ENCODE results near the gene TEX38. TPM values are rescaled to one million over a fixed set of nuclear protein-coding genes. Genes with fewer than 3 reads are reported as not detected.

Gene TEX38
- total and polyA plus RNA-seq, 2 experiments from 2014 or later = not detected

- peaks cover 28% of the 10 kb centered on the region for H4K20me1 ChIP-seq (replicated peaks; ENCODE audit: insufficient read depth)
- H3K36me3 ChIP-seq (ENCODE audit: insufficient read depth) = peaks cover 38% of the 10 kb centered on the region
- H3K27me3 Mint-ChIP-seq (ENCODE audit: insufficient read depth, low read depth, poor library complexity) = no peaks in the 10 kb centered on the region
- H3K27ac Mint-ChIP-seq = peak overlapping the region; percentile 44; the same call in 1 of the 2 replicates
- no peaks in the 10 kb centered on the region for H3K4me1 ChIP-seq (ENCODE audit: insufficient read depth)
- no peaks in the 10 kb centered on the region for H3K27me3 ChIP-seq (ENCODE audit: insufficient read depth)
- H3K27ac ChIP-seq (ENCODE audit: low read depth) = no peak overlapping the region
- H3K4me1 Mint-ChIP-seq = no peaks in the 10 kb centered on the region
- H3K9me3 Mint-ChIP-seq = no peaks in the 10 kb centered on the region
- ATAC-seq (no peak), DNase-seq (ENCODE audit: low spot score) (no peak)
- H3K4me2 ChIP-seq = no peak overlapping the region
- no peak for TF ChIP-seq JUNB (IDR thresholded peaks at IDR 0.05; ENCODE audit: unreplicated experiment)
- TF ChIP-seq EZH2phosphoT487 (IDR thresholded peaks at IDR 0.05; ENCODE audit: unreplicated experiment) = no peak
- TF ChIP-seq REST (IDR thresholded peaks at IDR 0.05; ENCODE audit: unreplicated experiment) = no peak
- no peak for TF ChIP-seq ZNF331 (CRISPR knock-in tag; IDR thresholded peaks at IDR 0.05; ENCODE audit: low read depth)
- TF ChIP-seq ZNF462 (CRISPR knock-in tag; IDR thresholded peaks at IDR 0.05) = no peak
- no peak for TF ChIP-seq ZNF114 (CRISPR knock-in tag; IDR thresholded peaks at IDR 0.05)
- no peak for TF ChIP-seq ETS1 (IDR thresholded peaks at IDR 0.05)
- TF ChIP-seq STAT1 (IDR thresholded peaks at IDR 0.05; ENCODE audit: unreplicated experiment) = no peak
- TF ChIP-seq NANOG (IDR thresholded peaks at IDR 0.05; ENCODE audit: borderline replicate concordance) = no peak
- TF ChIP-seq CREB1 (CRISPR knock-in tag; IDR thresholded peaks at IDR 0.05; ENCODE audit: low read depth) = no peak
- no peak overlapping the region for H3K4me3 ChIP-seq
- H3K4me3 Mint-ChIP-seq = no peak overlapping the region
- no peaks in the 10 kb centered on the region for H3K9me2 ChIP-seq (ENCODE audit: insufficient read depth)
- H2AFZ ChIP-seq = no peak overlapping the region
- H3K36me3 Mint-ChIP-seq (ENCODE audit: low read depth) = peaks cover 39% of the 10 kb centered on the region
- H3F3A ChIP-seq (replicated peaks; ENCODE audit: low read depth) = no peaks in the 10 kb centered on the region
- peaks cover 11% of the 10 kb centered on the region for H3K79me2 ChIP-seq (replicated peaks; ENCODE audit: insufficient read depth)
Observed at GRCh38 chr1:46703927-46704641, 32.4 kb downstream of the TEX38 start.
